ENCODE measurements around the gene ALOX5AP.

The ALOX5AP gene

DNA sequence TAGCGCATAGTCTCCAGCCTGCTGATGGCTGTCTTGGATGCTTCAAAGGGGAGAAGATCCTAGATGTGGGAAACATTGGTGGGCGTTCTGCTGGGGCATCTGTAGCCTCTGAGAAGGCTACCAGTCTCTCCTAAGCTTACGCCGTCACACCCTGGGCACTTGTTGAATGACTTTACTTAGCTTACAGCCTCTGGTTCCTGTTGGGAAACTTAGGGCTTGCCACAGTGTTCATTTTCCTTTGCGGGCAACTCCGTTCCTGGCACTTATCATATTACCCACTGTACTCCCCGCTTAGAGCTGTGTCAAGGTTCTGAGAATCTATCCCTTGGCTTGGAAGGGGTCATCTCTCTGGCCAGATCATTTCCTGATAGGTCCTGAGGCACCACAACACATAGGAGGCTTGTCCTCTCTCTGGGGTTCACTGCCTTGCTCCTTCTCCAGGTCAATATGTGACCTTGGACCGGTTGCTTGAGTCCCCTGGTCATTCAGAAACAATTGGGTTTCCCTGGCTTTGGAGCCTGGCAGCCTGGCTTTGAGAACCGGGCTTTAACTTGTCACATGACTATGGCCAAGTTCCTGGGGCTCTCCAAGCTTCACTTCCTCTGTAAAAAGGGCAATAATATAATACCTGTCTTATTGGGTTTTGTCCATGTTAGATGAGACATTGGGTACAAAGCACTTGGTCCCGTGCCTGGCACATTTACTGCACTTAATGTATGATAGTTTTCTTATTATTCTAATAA is 20.5 kb upstream of the ALOX5AP start:
- no peak for DNase-seq

DNA sequence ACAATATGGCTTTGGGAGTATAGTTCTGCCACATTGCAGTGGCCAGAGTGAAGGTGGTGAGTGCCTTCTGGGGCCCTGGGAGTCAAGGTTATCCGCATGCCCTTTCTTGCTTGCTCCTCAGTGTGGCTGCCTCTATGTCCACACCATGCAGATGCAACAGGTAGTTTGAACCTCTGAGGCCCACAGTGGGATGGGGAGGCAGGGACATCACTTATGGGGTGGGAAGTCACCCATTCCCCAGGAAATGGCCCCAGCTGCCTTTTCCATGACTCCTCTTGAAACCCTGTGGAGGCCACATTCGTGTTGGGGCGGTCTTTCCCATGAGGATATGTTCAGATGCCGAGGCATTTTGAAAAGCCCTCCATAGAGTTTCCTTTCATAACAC is 20.0 kb upstream of the ALOX5AP start:
- DNase-seq = no peak

- no peak for DNase-seq
Measured at GRCh38 chr13:30715837-30716236, 19.5 kb upstream of the ALOX5AP start.

DNA sequence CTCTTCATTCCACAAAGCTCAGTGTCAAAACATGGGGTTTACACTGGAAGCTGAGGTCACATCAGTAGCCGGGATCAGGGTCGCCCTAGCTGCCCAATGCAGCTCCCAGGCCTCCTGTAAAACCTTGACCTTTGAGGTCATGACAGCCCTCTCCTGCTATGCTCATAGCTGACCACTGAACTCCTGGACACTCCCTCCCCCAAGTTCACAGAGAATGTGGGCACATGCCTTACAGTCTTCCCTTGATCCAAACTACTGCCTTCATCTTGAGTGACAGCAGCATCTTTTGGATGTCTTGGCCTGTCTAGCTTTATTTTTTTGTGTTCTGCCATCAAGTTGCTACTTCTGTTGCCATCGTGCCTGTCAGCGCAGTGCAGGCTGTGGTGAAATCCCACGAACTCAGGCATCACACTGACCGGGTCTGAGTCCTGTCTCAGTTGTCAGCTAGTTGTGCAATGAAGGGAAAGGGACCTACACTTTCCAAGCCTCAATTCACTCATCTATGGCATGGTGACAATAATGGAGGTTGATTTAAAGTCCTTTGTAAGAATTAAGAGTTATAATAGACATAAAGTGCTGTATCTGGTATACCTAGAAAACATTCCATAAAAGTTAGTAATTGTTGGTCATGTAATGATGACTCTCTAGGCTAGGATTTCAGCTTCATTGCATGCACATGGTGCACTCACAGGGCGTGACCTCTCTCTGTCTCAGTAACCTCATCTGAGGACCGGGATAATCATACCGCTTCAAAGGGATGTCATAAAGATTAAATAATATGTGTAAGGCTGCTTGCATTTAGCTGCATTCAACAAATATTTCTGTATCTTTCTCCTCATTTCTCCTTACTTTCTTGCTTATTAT is 16.4 kb upstream of the ALOX5AP start:
- no peak for DNase-seq

- no peak for DNase-seq
Measured at GRCh38 chr13:30719525-30719914, 15.8 kb upstream of the ALOX5AP start.

DNA sequence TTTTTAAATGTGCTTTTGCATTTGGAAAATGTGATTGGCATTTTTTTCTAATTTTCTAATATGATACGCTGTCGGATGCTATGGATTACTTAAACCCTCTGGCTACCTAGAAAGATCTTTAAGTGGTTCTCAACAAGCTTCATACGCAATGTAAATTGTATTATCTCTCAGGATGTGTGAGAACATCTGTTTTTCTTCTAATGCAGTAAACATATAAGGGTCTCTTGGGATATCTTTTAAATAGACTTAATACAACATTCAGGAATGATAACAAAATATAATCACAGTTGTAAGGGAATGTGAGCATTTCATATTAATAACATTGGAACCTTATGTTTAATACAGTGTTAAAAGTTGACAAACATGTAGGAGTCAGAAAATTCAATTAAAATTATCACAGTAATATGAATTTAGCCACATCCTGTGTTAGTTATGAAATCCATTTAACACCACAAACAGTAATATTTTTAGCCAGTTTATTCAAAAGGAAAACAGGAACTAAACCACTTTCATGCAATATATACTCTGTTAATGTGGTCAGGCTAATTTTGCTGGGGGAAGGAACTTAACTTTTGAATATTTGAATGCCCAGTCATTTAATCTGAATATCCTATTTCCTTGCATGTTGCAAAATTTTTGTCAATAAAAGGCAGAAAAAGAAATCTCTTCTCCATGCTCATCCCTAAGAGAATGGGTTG is 15.0 kb upstream of the ALOX5AP start:
- DNase-seq = no peak

DNA sequence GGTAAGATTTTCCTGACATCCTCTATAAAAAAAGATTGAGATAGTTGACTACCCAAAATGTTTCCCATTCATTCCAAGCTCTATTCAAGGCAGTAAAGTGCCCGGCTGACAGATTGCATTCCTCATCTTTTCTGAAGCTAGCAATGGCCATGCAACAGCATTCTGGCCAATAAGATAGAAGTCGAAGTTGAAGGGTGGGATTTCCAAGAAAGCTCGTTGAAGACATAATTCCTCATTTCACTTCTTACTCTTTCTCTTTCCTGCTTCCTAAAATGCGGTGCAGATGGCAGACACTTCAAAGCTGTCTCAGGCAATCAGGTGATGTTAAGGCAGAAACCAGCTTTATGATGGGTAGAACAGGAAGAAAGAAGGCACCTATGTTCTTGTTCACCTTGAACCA is 13.4 kb upstream of the ALOX5AP start:
- no peak for DNase-seq

DNA sequence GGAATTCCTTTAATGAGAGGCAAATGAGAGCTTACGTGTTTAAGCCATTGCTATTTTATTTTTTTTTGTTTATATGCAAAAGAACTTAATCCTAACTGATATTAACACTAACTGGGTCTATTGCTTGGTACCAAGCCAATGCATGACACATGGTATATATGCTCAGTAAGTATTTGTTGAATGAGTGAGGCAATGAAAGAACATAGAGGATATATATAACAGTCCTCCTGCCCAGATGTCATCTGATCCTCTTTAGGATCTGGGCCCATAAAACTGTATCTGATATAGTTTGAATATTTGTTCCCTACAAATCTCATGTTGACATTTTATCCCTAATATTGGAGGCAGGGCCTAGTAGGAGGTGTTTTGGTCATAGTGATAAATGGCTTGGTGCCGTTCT is 13.0 kb upstream of the ALOX5AP start:
- no peak for DNase-seq

DNA sequence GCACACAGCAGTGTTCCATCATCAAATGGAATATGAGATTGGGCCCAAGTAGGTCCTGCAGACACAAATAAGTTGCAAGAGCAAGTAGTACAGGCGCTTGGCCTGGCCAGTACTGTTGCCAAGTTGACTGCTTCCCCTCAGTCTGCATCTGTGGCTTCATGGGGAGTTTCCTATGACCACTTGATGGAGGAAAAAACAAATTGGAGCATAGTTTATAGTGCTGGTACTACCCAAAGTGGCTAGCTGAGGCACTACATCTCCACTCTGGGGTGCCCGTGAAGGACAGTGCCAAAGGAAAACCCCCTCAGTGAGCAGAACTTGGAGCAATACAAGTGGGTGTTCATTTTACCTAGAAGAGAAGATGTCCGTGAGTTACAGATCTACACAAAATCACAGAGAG is 10.6 kb upstream of the ALOX5AP start:
- no peak for DNase-seq

- DNase-seq = no peak
Measured at GRCh38 chr13:30725326-30726085, 9.8 kb upstream of the ALOX5AP start.

- DNase-seq = no peak
Measured at GRCh38 chr13:30726192-30726591, 9.2 kb upstream of the ALOX5AP start.

GRCh38 chr13:30727491-30728355 is 7.6 kb upstream of the ALOX5AP start:
- DNase-seq = no peak

GRCh38 chr13:30729801-30730200 is 5.5 kb upstream of the ALOX5AP start:
- no peak for DNase-seq

GRCh38 chr13:30730526-30730925 is 4.8 kb upstream of the ALOX5AP start:
- DNase-seq = no peak

DNA sequence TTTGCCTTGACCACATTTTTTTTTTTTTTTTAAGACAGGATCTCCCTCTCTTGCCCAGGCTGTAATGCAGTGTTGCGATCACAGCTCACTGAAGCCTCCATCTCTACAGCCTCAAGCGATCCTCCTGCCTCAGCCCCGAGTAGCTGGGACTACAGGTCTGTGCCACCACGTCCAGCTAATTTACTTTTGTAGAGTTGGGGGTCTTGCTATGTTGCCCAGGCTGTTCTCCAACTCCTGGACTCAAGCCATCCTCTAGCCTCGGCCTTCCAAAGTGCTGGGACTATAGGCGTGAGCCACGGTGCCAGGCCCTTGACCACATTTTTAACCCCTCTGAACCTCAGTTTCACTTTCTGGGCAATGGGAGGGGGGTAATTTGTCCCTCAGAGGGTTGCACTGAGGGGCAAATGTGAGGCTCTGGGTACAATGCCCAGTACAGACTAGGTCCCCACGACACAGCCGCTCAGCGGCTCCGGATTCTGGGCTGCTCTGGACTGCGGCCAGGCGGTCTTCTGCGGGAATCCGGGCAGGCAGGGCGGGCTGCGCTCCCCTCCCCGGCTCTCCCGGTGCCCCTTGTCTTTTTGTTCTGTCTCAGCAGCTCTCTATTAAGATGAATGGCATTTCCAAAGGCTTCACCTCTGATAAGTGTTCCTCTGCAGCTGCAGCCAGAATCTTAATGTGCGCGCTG is 3.8 kb upstream of the ALOX5AP start:
- no peak for DNase-seq

DNA sequence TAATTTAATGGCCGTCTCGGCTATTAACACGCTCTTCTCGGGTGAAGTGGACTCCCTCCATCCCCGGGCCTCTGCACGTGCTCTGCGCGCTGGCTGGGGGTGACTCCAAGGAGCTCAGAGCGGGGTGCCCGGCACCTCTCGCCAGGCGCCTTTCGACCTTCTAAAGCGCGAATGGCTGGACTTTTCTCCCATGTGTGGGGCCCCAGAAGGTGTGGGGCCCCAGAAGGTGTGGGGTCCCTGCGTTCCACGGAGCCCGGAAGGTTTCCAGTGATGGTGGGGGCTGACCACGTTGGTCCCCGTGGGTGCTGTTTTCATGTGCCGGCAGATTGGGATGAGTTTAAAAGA is 3.3 kb upstream of the ALOX5AP start:
- no peak for DNase-seq

DNA sequence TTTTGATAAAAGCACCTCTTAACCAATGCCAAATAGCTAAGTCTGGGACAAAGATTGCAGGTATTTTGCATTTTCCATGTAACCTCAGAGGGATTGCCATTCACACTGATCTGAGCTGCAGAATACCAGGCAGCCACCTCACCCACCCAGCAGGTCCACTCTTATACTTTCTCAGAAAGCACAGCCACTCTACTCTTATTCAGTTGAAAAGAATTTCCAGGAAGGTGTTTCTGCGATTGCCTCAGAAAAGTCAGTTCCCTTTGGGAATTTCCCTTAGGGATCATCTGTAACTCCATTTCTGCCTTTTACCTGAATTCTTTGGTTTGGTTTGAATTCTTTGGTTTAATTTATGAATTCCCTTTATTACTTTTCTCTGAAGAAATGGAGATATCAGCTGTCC is 904 bp upstream of the ALOX5AP start:
- no peak for DNase-seq

DNA sequence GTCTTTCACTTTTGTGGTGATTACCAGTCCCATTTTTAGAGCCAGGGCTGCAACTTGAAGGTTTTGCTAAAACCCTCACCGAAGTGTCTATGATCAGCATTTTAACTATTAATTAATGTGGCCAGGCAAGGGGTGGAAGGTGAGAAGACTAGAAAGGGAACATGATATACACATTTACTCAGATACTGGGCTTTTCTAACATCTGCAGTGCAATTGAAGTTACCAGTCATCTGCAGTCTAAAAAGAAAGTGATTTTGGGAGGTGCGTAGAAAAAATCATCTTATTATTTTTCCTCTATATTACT is 481 bp downstream of the ALOX5AP start:
- DNase-seq = no peak

- DNase-seq = no peak
Measured at GRCh38 chr13:30736461-30737320, 1.3 kb downstream of the ALOX5AP start.

DNA sequence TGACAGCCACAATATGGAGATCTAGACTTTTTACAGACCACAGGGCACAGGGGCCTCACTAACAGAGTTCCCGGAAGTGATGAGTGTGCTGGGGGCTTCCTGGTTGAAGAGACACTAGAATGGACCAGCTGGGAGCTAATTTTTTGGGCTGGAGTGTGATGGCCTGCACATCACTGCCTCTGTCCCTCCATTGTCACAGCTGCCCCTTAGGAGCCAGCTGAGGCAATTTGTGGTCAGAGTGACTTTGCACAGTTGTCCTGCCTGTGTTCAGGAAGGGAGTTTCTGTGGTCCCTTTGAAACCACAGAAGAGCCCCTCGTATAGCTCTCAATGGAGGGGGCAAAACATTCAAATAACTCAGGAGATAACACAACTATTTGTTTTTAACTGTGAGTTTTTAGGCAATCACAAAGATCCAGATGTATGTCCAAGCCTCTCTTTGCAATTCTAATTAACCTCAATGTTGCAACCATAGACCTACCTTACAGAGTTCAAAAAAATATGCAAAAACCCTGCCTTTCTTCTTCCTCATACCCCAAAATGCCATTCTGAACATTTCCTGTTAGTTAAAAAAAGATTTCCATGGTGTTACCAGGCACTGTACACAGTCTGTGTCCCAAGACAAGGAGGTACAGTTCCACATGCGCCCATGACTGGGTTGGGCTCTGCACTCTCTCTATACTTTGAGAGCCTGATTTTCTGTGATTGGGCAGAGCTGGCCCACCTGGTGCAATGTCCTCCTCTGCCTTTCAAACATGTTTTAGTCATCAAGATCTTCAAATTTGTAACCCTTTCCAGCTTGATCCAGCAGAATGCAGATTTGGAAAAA is 2.4 kb downstream of the ALOX5AP start:
- peak in 1 of 2 experiments; percentile 35 for DNase-seq

All from activated T-cell treated with anti-CD3 and anti-CD28 coated beads, Interleukin-2, amount 50 U/mL, for 48 hours (primary cell).